Vein endothelial cell (primary cell): ENCODE results near the gene GPSM3. TPM values are rescaled to one million over a fixed set of nuclear protein-coding genes. Genes with fewer than 3 reads are reported as not detected.

Experiments used
- small RNA-seq: library from RNA; depleted of rRNA; stranded (forward); fragments of <200 nt; gene quantifications from one replicate; pipeline ENCODE3, GENCODE V24; 2012
- total RNA-seq: library from RNA; depleted of rRNA; stranded (reverse); fragments of >200 nt; gene quantifications from 2 replicates; pipeline ENCODE4 v1.2.3, GENCODE V29; 2012

The GPSM3 gene
- total RNA-seq = 9.8 and 18.0 TPM in 2 replicates

GRCh38 chr6:32192608-32193039 lies at the start of gene GPSM3:
Gene GPSM3, minus strand, starts transcription at chr6:32192643. Its CDS starts 130 bp downstream, at chr6:32192513.

GRCh38 chr6:32223258-32224235 lies 31.1 kb upstream of the GPSM3 start, which contains the start of gene NOTCH4:
Gene NOTCH4, minus strand, starts transcription at chr6:32224067. Its CDS starts 139 bp downstream, at chr6:32223928.

GRCh38 chr6:32190054-32190851 lies 2.2 kb downstream of the GPSM3 start, which contains the start of gene PBX2:
Gene PBX2, minus strand, starts transcription at chr6:32190202. Its CDS starts 287 bp downstream, at chr6:32189915.

GRCh38 chr6:32184084-32184640 lies 8.3 kb downstream of the GPSM3 start, which contains the start of gene AGER:
Gene AGER, minus strand, starts transcription at chr6:32184253. Its CDS starts 31 bp downstream, at chr6:32184222.

GRCh38 chr6:32177788-32178546 lies 14.5 kb downstream of the GPSM3 start, which contains the start of gene RNF5:
Gene RNF5, plus strand, starts transcription at chr6:32178405. Its CDS starts 107 bp downstream, at chr6:32178512.

GRCh38 chr6:32175711-32176475 lies 16.6 kb downstream of the GPSM3 start, which contains the start of gene AGPAT1:
Gene AGPAT1, minus strand, starts transcription at chr6:32176084. Its CDS starts 4,588 bp downstream, at chr6:32171496.

GRCh38 chr6:32164295-32164694 lies 28.1 kb downstream of the GPSM3 start, which contains the start of gene EGFL8:
Gene EGFL8, plus strand, starts transcription at chr6:32164595. Its CDS starts 1,571 bp downstream, at chr6:32166166.

GRCh38 chr6:32153564-32154513 lies 38.6 kb downstream of the GPSM3 start, which contains the start of gene PPT2:
Gene PPT2, plus strand, starts transcription at chr6:32154141. Its CDS starts 454 bp downstream, at chr6:32154595.

GRCh38 chr6:32151863-32152768 lies 40.3 kb downstream of the GPSM3 start, which contains the start of gene PRRT1:
Gene PRRT1, minus strand, starts transcription at chr6:32151939. Its CDS starts 112 bp downstream, at chr6:32151827.

Small RNA genes within 50 kb of the gene (small RNA-seq; reads per million reads assigned to genes)
- not detected for gene AL662884.1
- not detected for gene MIR6833

Other genes starting within 250 kb of the GPSM3 start
- 0.98 and 1.2 TPM in 2 replicates for gene CFB, start 246.5 kb downstream of the GPSM3 start, total RNA-seq
- gene NELFE, start 233.7 kb downstream of the GPSM3 start, total RNA-seq = 94.7 and 131 TPM in 2 replicates
- 49.4 and 58.1 TPM in 2 replicates for gene SKIC2, start 233.5 kb downstream of the GPSM3 start, total RNA-seq
- 13.1 and 15.2 TPM in 2 replicates for gene DXO, start 220.5 kb downstream of the GPSM3 start, total RNA-seq
- gene C4A, start 210.6 kb downstream of the GPSM3 start, total RNA-seq = 0.96 and 3.3 TPM in 2 replicates
- gene C4B, start 177.8 kb downstream of the GPSM3 start, total RNA-seq = 0.33 and 0.76 TPM in 2 replicates
- gene CYP21A2, start 154.2 kb downstream of the GPSM3 start, total RNA-seq = under 0.01 TPM in 1 of 2 replicates, not detected in the other
- 2.1 and 4.2 TPM in 2 replicates for gene TNXB, start 83.3 kb downstream of the GPSM3 start, total RNA-seq
- gene ATF6B, start 64.4 kb downstream of the GPSM3 start, total RNA-seq = 34.9 and 37.0 TPM in 2 replicates
- gene FKBPL, start 62.4 kb downstream of the GPSM3 start, total RNA-seq = 7.4 and 9.5 TPM in 2 replicates
- not detected in 2 replicates for gene PRRT1, start 40.7 kb downstream of the GPSM3 start, total RNA-seq
- 13.5 and 81.7 TPM in 2 replicates for gene PPT2, start 38.5 kb downstream of the GPSM3 start, total RNA-seq
- 0.96 and 3.6 TPM in 2 replicates for gene EGFL8, start 28.0 kb downstream of the GPSM3 start, total RNA-seq
- gene AGPAT1, start 16.6 kb downstream of the GPSM3 start, total RNA-seq = 20.0 and 32.3 TPM in 2 replicates
- gene RNF5, start 14.2 kb downstream of the GPSM3 start, total RNA-seq = 44.0 and 52.3 TPM in 2 replicates
- 0.48 TPM in 1 of 2 replicates, not detected in the other for gene AGER, start 8.4 kb downstream of the GPSM3 start, total RNA-seq
- 43.5 and 53.6 TPM in 2 replicates for gene PBX2, start 2.4 kb downstream of the GPSM3 start, total RNA-seq
- 53.6 and 68.6 TPM in 2 replicates for gene NOTCH4, start 31.4 kb upstream of the GPSM3 start, total RNA-seq
- gene TSBP1, start 179.3 kb upstream of the GPSM3 start, total RNA-seq = not detected in 2 replicates
- gene BTNL2, start 214.5 kb upstream of the GPSM3 start, total RNA-seq = not detected in 2 replicates
- gene HLA-DRA, start 247.2 kb upstream of the GPSM3 start, total RNA-seq = not detected in 2 replicates